ENCODE results near the gene HSPBAP1.

DNA sequence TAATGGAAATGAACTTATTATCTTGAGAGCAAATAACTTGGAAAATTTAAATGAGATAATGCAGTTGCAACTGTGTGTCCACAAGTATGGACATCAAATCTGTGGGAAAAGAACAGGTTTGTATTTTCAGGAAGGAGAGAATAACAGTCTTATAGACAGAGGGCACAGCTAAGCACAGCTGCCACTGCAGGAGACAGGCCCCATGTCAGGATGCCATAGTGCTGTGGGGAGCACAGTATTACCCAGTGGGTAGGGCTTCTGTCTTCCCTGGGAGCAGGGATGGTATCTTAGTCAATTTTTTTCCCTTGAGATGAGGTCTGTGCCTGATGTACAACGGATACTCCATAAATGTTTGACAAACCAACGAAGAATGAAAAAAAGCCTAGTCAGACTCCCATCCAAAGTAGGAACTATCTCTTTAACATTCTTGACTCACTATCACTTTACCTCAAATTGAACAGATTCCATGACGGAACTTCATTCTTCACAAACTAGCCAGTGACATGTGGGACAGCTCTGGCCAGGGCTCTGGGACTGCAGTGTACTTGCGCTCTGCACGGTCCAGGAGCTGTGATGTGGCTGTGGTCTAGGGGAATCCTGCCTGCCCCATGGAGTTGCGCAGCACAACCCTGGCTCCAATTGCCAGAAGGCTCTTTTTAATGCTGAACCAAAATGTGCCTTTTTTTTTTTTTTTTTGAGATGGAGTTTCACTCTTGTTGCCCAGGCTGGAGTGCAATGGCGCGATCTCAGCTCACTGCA lies 64.7 kb downstream of the HSPBAP1 start:
- TF ChIP-seq, protein P1, sequence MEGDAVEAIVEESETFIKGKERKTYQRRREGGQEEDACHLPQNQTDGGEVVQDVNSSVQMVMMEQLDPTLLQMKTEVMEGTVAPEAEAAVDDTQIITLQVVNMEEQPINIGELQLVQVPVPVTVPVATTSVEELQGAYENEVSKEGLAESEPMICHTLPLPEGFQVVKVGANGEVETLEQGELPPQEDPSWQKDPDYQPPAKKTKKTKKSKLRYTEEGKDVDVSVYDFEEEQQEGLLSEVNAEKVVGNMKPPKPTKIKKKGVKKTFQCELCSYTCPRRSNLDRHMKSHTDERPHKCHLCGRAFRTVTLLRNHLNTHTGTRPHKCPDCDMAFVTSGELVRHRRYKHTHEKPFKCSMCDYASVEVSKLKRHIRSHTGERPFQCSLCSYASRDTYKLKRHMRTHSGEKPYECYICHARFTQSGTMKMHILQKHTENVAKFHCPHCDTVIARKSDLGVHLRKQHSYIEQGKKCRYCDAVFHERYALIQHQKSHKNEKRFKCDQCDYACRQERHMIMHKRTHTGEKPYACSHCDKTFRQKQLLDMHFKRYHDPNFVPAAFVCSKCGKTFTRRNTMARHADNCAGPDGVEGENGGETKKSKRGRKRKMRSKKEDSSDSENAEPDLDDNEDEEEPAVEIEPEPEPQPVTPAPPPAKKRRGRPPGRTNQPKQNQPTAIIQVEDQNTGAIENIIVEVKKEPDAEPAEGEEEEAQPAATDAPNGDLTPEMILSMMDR (conservative IDR thresholded peaks at IDR 0.05; ENCODE audit: low read depth, low read length): no peak
- TF ChIP-seq EZH2 (IDR thresholded peaks at IDR 0.05; ENCODE audit: low read length, unreplicated experiment): no peak

Measured in PC-3 (cell line).